HG03045 (cell line): ENCODE results near the gene MPP2.
"Not testable (repeated sequence)": the region's sequence is repeated elsewhere in the genome, so short reads cannot be mapped to it uniquely, and the experiment has no call there.

ENCODE experiments used
- ATAC-seq: cut with Tn5 transposase; IDR thresholded peaks from one replicate; pipeline ENCODE4 v1.9.1; 2021; ENCODE audit warnings: mild to moderate bottlenecking, moderate library complexity; ENCODE audit not compliant: unreplicated experiment

Gene MPP2

GRCh38 chr17:43907425-43907981 lies at the start of gene MPP2:
TSS of gene MPP2 (minus strand) at chr17:43907536. CDS start at chr17:43904460, 3,076 bp downstream.
- ATAC-seq = no peak

GRCh38 chr17:43956222-43956621 lies 48.9 kb upstream of the MPP2 start:
- no peak for ATAC-seq

GRCh38 chr17:43953746-43954145 lies 46.4 kb upstream of the MPP2 start, which contains the start of gene PYY:
TSS of gene PYY (minus strand) at chr17:43953940. CDS start at chr17:43953483, 457 bp downstream.
- no peak for ATAC-seq

- ATAC-seq = no peak
Observed at GRCh38 chr17:43952724-43953666, 45.7 kb upstream of the MPP2 start.

GRCh38 chr17:43952351-43952723 lies 45.0 kb upstream of the MPP2 start:
- ATAC-seq = no peak

GRCh38 chr17:43951750-43952149 lies 44.4 kb upstream of the MPP2 start:
- no peak for ATAC-seq

GRCh38 chr17:43950554-43950953 lies 43.2 kb upstream of the MPP2 start:
- ATAC-seq = no peak

GRCh38 chr17:43949781-43950180 lies 42.4 kb upstream of the MPP2 start:
- ATAC-seq = no peak

- no peak for ATAC-seq
Observed at GRCh38 chr17:43946781-43947180, 39.4 kb upstream of the MPP2 start.

- ATAC-seq = no peak
Observed at GRCh38 chr17:43945074-43945829, 37.9 kb upstream of the MPP2 start.

GRCh38 chr17:43942051-43942685 lies 34.8 kb upstream of the MPP2 start, which contains the start of gene PPY:
TSS of gene PPY (minus strand) at chr17:43942476. CDS start at chr17:43941654, 822 bp downstream.
- ATAC-seq = no peak

- no peak for ATAC-seq
Observed at GRCh38 chr17:43940630-43941029, 33.3 kb upstream of the MPP2 start.

- no peak for ATAC-seq
Observed at GRCh38 chr17:43939886-43940285, 32.5 kb upstream of the MPP2 start.

- ATAC-seq = not testable (repeated sequence)
Observed at GRCh38 chr17:43939452-43939851, 32.1 kb upstream of the MPP2 start.

GRCh38 chr17:43938838-43939182 lies 31.5 kb upstream of the MPP2 start:
- no peak for ATAC-seq

- ATAC-seq = no peak
Observed at GRCh38 chr17:43936434-43936833, 29.1 kb upstream of the MPP2 start.

- ATAC-seq = no peak
Observed at GRCh38 chr17:43935926-43936261, 28.6 kb upstream of the MPP2 start.

GRCh38 chr17:43935204-43935925 lies 28.0 kb upstream of the MPP2 start:
- no peak for ATAC-seq

GRCh38 chr17:43932923-43933322 lies 25.6 kb upstream of the MPP2 start:
- ATAC-seq = no peak

GRCh38 chr17:43932357-43932756 lies 25.0 kb upstream of the MPP2 start:
- no peak for ATAC-seq
